B cell (primary cell): ENCODE results near the gene PKNOX1. TPM values are rescaled to one million over a fixed set of nuclear protein-coding genes. Genes with fewer than 3 reads are reported as not detected.
"Not testable (repeated sequence)": the region's sequence is repeated elsewhere in the genome, so short reads cannot be mapped to it uniquely, and the experiment has no call there.

ENCODE experiments used
- ATAC-seq: fragments of 200-7000 bp; cut with Tn5 transposase; one replicate; pipeline ENCODE4 v1.10.0; 2021; ENCODE audit warnings: low read depth, mild to moderate bottlenecking, moderate number of reproducible peaks, moderate library complexity
- CTCF ChIA-PET: fragments of 350-600 bp; sonication (Branson Sonifier 250); formaldehyde crosslinking; loops from one replicate; lab custom pipeline; 2021; ENCODE audit warnings: antibody characterized with exemption, inconsistent platforms; lab: Charles Lee
- POLR2A ChIA-PET: fragments of 350-600 bp; sonication (Branson Sonifier 250); formaldehyde crosslinking; loops from one replicate; lab custom pipeline; 2021; ENCODE audit warnings: antibody characterized with exemption; lab: Charles Lee
- DNase-seq: peaks from one replicate; pipeline ENCODE4 v3.0.0; 2013
- H2AFZ ChIP-seq: 2 replicates; pipeline ENCODE4 v1.6.1; 2012; ENCODE audit warnings: mild to moderate bottlenecking, low read depth, low read length; ENCODE audit not compliant: insufficient read depth, poor library complexity, severe bottlenecking
- H3K27ac ChIP-seq, 2 donors: 1 replicate in 1 of 2; 2 replicates in 1 of 2; pipeline ENCODE4 v1.5.1; 2012 to 2013; ENCODE audit warnings: low read length in 2 of 2, mild to moderate bottlenecking in 2 of 2, moderate library complexity in 1 of 2
- H3K27me3 ChIP-seq, 4 experiments: fragments of 200-600 bp in 1 of 4; sonication (generic) in 1 of 4; replicated peaks in 1 of 4; 1 replicate in 2 of 4; 2 replicates in 2 of 4; pipeline versions ENCODE4 v1.6.1 to v1.7.0; 2013 to 2016; ENCODE audit warnings: low read length in 3 of 4, mild to moderate bottlenecking in 2 of 4, mixed read lengths in 1 of 4, moderate library complexity in 1 of 4; ENCODE audit not compliant: insufficient read depth in 4 of 4, control insufficient read depth in 3 of 4; ENCODE audit errors: control extremely low read depth in 1 of 4
- H3K36me3 ChIP-seq, 2 experiments: replicated peaks in 1 of 2; 1 replicate in 1 of 2; 2 replicates in 1 of 2; pipeline versions ENCODE4 v1.6.1 to v1.7.1; 2013; ENCODE audit warnings: low read length in 1 of 2; ENCODE audit not compliant: insufficient read depth in 2 of 2, control insufficient read depth in 1 of 2; ENCODE audit errors: control extremely low read depth in 1 of 2, extremely low read depth in 1 of 2
- H3K4me1 ChIP-seq, 2 donors: fragments of 200-600 bp in 1 of 2; sonication (generic) in 1 of 2; 1 replicate in 1 of 2; 2 replicates in 1 of 2; pipeline versions ENCODE4 v1.5.1 to v1.6.1; 2013 to 2017; ENCODE audit warnings: low read length in 2 of 2; ENCODE audit not compliant: control insufficient read depth in 2 of 2, insufficient read depth in 2 of 2
- H3K4me2 ChIP-seq: replicated peaks from 2 replicates; pipeline ENCODE3; 2012; ENCODE audit warnings: mild to moderate bottlenecking, low read depth, low read length; ENCODE audit not compliant: poor library complexity, severe bottlenecking
- H3K4me3 ChIP-seq, 5 experiments: fragments of 200-600 bp in 1 of 5; sonication (generic) in 1 of 5; 1 replicate in 3 of 5; 2 replicates in 2 of 5; pipeline versions ENCODE4 v1.5.1 to v1.7.0; 2011 to 2016; ENCODE audit warnings: low read length in 4 of 5, mild to moderate bottlenecking in 4 of 5, low read depth in 2 of 5, control low read depth in 1 of 5, moderate library complexity in 1 of 5; ENCODE audit not compliant: insufficient read depth in 1 of 5; ENCODE audit errors: control extremely low read depth in 1 of 5, extremely low read depth in 1 of 5
- H3K79me2 ChIP-seq: fragments of 200-600 bp; sonication (generic); one replicate; pipeline ENCODE4 v1.6.0; 2016; ENCODE audit warnings: low read length; ENCODE audit not compliant: control insufficient read depth, insufficient read depth
- H3K9ac ChIP-seq: fragments of 200-600 bp; sonication (generic); 2 replicates; pipeline ENCODE4 v1.6.1; 2017; ENCODE audit warnings: mild to moderate bottlenecking, low read length, moderate library complexity
- H3K9me3 ChIP-seq, 3 donors: one replicate each; pipeline versions ENCODE4 v1.6.1 to v1.7.1; 2013; ENCODE audit warnings: low read length in 2 of 3; ENCODE audit not compliant: control insufficient read depth in 2 of 3, insufficient read depth in 1 of 3; ENCODE audit errors: control extremely low read depth in 1 of 3
- H4K20me1 ChIP-seq: 2 replicates; pipeline ENCODE4 v1.6.0; 2012; ENCODE audit warnings: mild to moderate bottlenecking, low read length; ENCODE audit not compliant: insufficient read depth, control insufficient read depth, poor library complexity, severe bottlenecking
- H3K27ac Mint-ChIP-seq: one replicate; pipeline ENCODE4 v1.8.0; 2021; ENCODE audit warnings: mixed read lengths
- H3K27me3 Mint-ChIP-seq: one replicate; pipeline ENCODE4 v1.8.0; 2021; ENCODE audit warnings: mixed read lengths
- H3K4me1 Mint-ChIP-seq: one replicate; pipeline ENCODE4 v1.8.0; 2021; ENCODE audit warnings: mixed read lengths
- H3K4me3 Mint-ChIP-seq: one replicate; pipeline ENCODE4 v1.8.0; 2021; ENCODE audit warnings: mixed read lengths
- H3K9me3 Mint-ChIP-seq: one replicate; pipeline ENCODE4 v1.8.0; 2022; ENCODE audit warnings: mixed read lengths; ENCODE audit not compliant: insufficient read depth
- CTCF ChIP-seq: fragments of 200-600 bp; IDR thresholded peaks from one replicate; pipeline ENCODE4 v1.8.0; 2022; ENCODE audit warnings: antibody characterized with exemption, mild to moderate bottlenecking
- EZH2 ChIP-seq: IDR thresholded peaks from 2 replicates; pipeline ENCODE4 v1.6.1; 2012; ENCODE audit warnings: borderline replicate concordance, low read depth, mild to moderate bottlenecking, moderate library complexity, low read length; ENCODE audit not compliant: insufficient read depth, poor library complexity, severe bottlenecking
- WGBS: methylation state at CpG from one replicate; pipeline ENCODE4 v1.1.5; 2013; ENCODE audit warnings: missing lambda C conversion rate; ENCODE audit not compliant: insufficient coverage; 5-methylcytosine and 5-hydroxymethylcytosine counted together
- intact Hi-C: fragments of 100-400 bp; cut with micrococcal nuclease; formaldehyde crosslinking; loops from one replicate; pipeline ENCODE4 v1.10.0; 2022
- polyA plus RNA-seq: library from polyadenylated mRNA; depleted of rRNA; stranded (reverse); fragments of >200 nt; gene quantifications from 2 replicates; pipeline ENCODE4 v1.2.3, GENCODE V29; 2012
- total RNA-seq, 2 donors: library from RNA; stranded (reverse); fragments of 120-200 nt in 1 of 2; gene quantifications; 1 replicate in 1 of 2; 2 replicates in 1 of 2; pipeline versions ENCODE4 v1.2.3 to v1.2.4, GENCODE V29; 2013 to 2022

The PKNOX1 gene
- total and polyA plus RNA-seq, 2 donors (not counting 1 experiment from before 2014, with no cell fraction given), result 7.6 to 29.5 TPM

DNA sequence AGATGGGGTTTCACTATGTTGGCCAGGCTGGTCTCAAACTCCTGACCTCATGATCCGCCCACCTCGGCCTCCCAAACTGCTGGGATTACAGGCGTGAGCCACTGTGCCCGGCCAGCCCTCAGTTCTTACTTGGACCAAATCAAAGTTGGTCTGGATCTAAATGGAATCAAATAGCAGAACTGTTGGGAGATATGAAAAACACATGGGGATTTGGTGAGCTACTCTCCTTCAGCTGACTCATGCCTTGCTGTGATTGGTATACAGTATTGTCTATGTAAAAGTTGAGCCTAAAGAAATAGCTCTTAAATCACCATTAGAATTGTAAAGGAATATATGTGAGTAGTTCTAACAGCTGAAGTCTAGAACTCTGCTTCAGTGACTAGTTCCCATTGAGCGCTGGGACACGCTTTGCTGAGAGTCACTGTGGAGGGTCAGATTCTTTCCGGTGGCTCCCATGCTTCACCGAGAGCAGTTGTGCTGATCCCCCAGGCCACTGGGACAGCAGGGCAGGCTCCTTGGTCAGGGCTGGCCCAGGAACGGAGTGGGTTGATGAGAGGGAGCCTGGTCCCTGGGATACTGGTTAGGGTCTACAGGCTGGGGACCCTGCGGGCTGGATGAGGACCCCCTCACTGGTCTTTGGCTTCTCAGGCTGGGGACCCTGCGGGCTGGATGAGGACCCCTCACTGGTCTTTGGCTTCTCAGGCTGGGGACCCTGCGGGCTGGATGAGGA, 14.0 kb downstream of the PKNOX1 start:
- Histone ChIP-seq H3K27ac (no peak overlapping the region), H3K79me2 (peaks cover 60% of the 10 kb centered on the region), H2AFZ (no peak overlapping the region), H4K20me1 (peaks cover 31% of the 10 kb centered on the region), H3K4me1 (peaks cover 8% of the 10 kb centered on the region in 2 donors), H3K36me3 (peaks cover 0 to 7% of the 10 kb centered on the region in 2 experiments), H3K27me3 (no peaks in the 10 kb centered on the region), H3K9ac (no peak overlapping the region), H3K4me3 (no peak overlapping the region), H3K9me3 (no peaks in the 10 kb centered on the region), H3K4me2 (no peak overlapping the region)
- 100% methylated on average over 10 of the region's 12 CpGs for WGBS
- DNase-seq, result no peak
- ChIA-PET CTCF (no interaction called here), POLR2A (no interaction called here)
- TF ChIP-seq CTCF (no peak), EZH2 (no peak)
- no peak for ATAC-seq
- Mint-ChIP-seq H3K27me3 (no peaks in the 10 kb centered on the region), H3K9me3 (no peaks in the 10 kb centered on the region), H3K4me1 (peaks cover 28% of the 10 kb centered on the region), H3K27ac (no peak overlapping the region), H3K4me3 (no peak overlapping the region)
- intact Hi-C loops, result no loop called here

DNA sequence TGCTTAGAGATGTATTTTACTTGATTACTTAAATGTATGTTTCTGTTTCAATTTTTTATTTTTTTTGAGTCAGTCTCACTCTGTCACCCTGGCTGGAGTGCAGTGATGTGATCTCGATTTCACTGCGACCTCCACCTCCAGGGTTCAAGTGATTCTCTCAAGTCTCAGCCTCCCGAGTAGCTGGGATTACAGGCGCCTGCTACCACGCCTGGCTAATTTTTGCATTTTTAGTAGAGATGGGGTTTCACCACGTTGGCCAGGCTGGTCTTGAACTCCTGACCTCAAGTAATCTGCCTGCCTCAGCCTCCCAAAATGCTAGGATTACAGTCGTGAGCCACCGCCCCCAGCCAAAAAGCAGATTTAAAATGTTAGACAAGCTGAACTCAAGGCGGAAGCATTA, 15.0 kb downstream of the PKNOX1 start:
- H3K4me3 Mint-ChIP-seq, H3K9me3 ChIP-seq, intact Hi-C loops, H3K9me3 Mint-ChIP-seq, H3K36me3 ChIP-seq, H2AFZ ChIP-seq, ATAC-seq, CTCF ChIA-PET, H3K27ac Mint-ChIP-seq, H3K4me3 ChIP-seq, H3K27me3 ChIP-seq, H3K27ac ChIP-seq, H3K9ac ChIP-seq, H3K27me3 Mint-ChIP-seq, DNase-seq, POLR2A ChIA-PET, H3K4me2 ChIP-seq, H3K4me1 ChIP-seq: not testable (repeated sequence)
- peaks cover 28% of the 10 kb centered on the region for H3K4me1 Mint-ChIP-seq
- H4K20me1 ChIP-seq, result peaks cover 27% of the 10 kb centered on the region
- peaks cover 51% of the 10 kb centered on the region for H3K79me2 ChIP-seq
- WGBS, result 60% methylated on average over 1 of the region's 9 CpGs
